ENCODE data around the gene KLK8. TPM values are rescaled to one million over a fixed set of nuclear protein-coding genes. Genes with fewer than 3 reads are reported as not detected.

The KLK8 gene
- total RNA-seq, 1 donor from 2014 or later, result not detected

DNA sequence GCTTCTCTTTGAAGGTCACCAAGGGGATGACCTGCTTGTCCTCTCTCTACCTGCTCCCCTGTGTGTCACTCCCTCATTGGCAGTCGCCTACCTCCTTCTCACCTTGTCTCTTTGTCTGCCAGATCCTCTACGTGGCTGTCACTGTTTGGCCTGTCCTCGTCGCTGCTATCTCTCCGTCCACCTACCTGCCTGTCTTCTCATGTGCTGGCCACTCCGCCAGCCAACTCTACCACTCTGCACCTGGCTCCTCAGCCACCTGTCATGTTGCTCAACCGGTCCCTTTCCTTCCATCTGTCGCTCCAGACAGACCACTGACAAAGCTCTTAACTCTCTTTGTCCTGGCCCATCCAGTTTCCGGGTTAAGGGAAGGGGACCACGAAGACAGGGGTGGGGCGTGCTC, 33.3 kb upstream of the KLK8 start, which contains the start of gene KLK12:
TSS of gene KLK12 (minus strand) at position 299 of the 400 bp plus-strand sequence. CDS start 381 bp downstream, outside the sequence.
- no peak within 1 kb of the TSS for H3K4me3 Mint-ChIP-seq (ENCODE audit: unreplicated experiment)
- Histone ChIP-seq H4K20me1 (ENCODE audit: insufficient read depth, low read length) (no peaks in the 10 kb centered on the region), H3K27me3 (ENCODE audit: insufficient read depth, low read length) (no peaks in the 10 kb centered on the region), H3K9ac (ENCODE audit: low read length) (no peak within 1 kb of the TSS), H3K27ac (ENCODE audit: low read depth, low read length) (no peak within 1 kb of the TSS), H2AFZ (ENCODE audit: low read depth, low read length) (no peak within 1 kb of the TSS), H3K79me2 (ENCODE audit: insufficient read depth, low read length) (no peaks in the 10 kb centered on the region), H3K4me2 (ENCODE audit: low read length) (no peak within 1 kb of the TSS), H3K4me1 (ENCODE audit: insufficient read depth, low read length) (no peaks in the 10 kb centered on the region), H3K9me3 (ENCODE audit: insufficient read depth, low read depth, low read length) (no peaks in the 10 kb centered on the region), H3K36me3 (ENCODE audit: insufficient read depth, low read length) (no peaks in the 10 kb centered on the region), H3K4me3 (ENCODE audit: insufficient read depth, low read depth, low read length) (no peak within 1 kb of the TSS)
- H3K4me1 Mint-ChIP-seq (ENCODE audit: low read depth, unreplicated experiment), result no peaks in the 10 kb centered on the region
- H3K9me3 Mint-ChIP-seq (ENCODE audit: unreplicated experiment), result peaks cover 7% of the 10 kb centered on the region
- H3K27ac Mint-ChIP-seq (ENCODE audit: unreplicated experiment), result no peak within 1 kb of the TSS
- TF ChIP-seq EZH2 (IDR thresholded peaks at IDR 0.05; ENCODE audit: insufficient read depth, low read length) (no peak), CTCF (IDR thresholded peaks at IDR 0.05; ENCODE audit: insufficient read depth, low read depth, low read length) (no peak)
- H3K27me3 Mint-ChIP-seq (ENCODE audit: low read depth, unreplicated experiment), result peaks cover 20% of the 10 kb centered on the region
- H3K36me3 Mint-ChIP-seq (ENCODE audit: low read depth, unreplicated experiment), result no peaks in the 10 kb centered on the region
- FAIRE-seq (no peak), DNase-seq (ENCODE audit: low read depth) (no peak)

DNA sequence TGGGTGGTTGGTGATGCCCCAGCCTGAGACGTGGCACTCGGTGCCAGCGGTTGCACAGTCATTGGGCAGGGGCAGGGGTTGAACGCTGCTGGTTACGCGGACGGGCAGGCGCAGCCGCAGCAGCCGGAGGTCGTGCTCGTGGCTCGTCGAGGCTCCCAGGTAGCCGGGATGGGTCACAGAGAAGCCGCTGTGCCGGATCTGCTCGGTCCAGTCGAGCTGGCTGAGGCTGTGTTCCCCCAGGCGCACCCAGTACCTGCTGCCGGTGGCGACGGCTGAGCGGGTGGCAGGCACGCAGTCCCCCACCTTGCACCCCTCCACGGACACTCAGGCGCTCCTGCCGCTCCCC, 30.4 kb upstream of the KLK8 start:
- Histone ChIP-seq H3K27ac (ENCODE audit: low read depth, low read length) (no peak overlapping the region), H3K27me3 (ENCODE audit: insufficient read depth, low read length) (no peaks in the 10 kb centered on the region), H3K79me2 (ENCODE audit: insufficient read depth, low read length) (no peaks in the 10 kb centered on the region), H3K36me3 (ENCODE audit: insufficient read depth, low read length) (no peaks in the 10 kb centered on the region), H3K9me3 (ENCODE audit: insufficient read depth, low read depth, low read length) (no peaks in the 10 kb centered on the region), H2AFZ (ENCODE audit: low read depth, low read length) (no peak overlapping the region), H4K20me1 (ENCODE audit: insufficient read depth, low read length) (no peaks in the 10 kb centered on the region), H3K4me3 (ENCODE audit: insufficient read depth, low read depth, low read length) (no peak overlapping the region), H3K4me2 (ENCODE audit: low read length) (no peak overlapping the region), H3K4me1 (ENCODE audit: insufficient read depth, low read length) (no peaks in the 10 kb centered on the region), H3K9ac (ENCODE audit: low read length) (no peak overlapping the region)
- peaks cover 7% of the 10 kb centered on the region for H3K9me3 Mint-ChIP-seq (ENCODE audit: unreplicated experiment)
- DNase-seq (ENCODE audit: low read depth) (no peak), FAIRE-seq (no peak)
- peaks cover 39% of the 10 kb centered on the region for H3K27me3 Mint-ChIP-seq (ENCODE audit: low read depth, unreplicated experiment)
- H3K4me3 Mint-ChIP-seq (ENCODE audit: unreplicated experiment), result no peak overlapping the region
- H3K27ac Mint-ChIP-seq (ENCODE audit: unreplicated experiment), result no peak overlapping the region
- H3K36me3 Mint-ChIP-seq (ENCODE audit: low read depth, unreplicated experiment), result no peaks in the 10 kb centered on the region
- TF ChIP-seq EZH2 (IDR thresholded peaks at IDR 0.05; ENCODE audit: insufficient read depth, low read length) (no peak), CTCF (IDR thresholded peaks at IDR 0.05; ENCODE audit: insufficient read depth, low read depth, low read length) (no peak)
- no peaks in the 10 kb centered on the region for H3K4me1 Mint-ChIP-seq (ENCODE audit: low read depth, unreplicated experiment)

DNA sequence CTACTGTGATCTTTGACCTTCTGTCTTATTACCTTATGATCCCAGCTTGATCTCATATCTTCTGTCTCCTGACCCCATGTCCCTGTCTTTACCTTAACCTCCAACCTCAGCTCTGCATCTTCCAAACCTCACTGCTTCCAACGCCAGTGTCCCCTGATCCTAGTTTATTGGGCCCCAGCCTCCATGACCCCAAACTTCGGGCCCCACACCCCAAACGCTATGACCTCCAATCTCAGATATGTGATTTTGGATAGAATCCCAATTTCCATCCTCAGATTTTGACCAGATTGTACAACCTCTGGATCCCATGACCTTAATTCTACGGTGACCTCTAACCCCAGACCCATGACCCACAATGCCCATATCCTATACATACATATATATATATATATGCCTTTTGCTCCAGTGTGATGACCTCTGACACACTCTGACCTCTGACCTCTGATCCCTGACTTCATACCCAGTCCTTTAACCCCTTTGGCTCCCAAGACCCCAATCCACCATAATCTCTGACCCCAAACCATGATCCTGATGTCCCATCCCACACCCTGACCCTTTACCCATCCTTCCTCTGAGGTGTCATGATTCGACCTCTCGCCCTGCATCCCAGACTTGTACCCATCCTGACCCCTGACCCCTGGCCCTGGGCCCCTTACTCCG, 29.9 kb upstream of the KLK8 start:
- H3K4me1 Mint-ChIP-seq (ENCODE audit: low read depth, unreplicated experiment), result no peaks in the 10 kb centered on the region
- no peak overlapping the region for H3K4me3 Mint-ChIP-seq (ENCODE audit: unreplicated experiment)
- TF ChIP-seq CTCF (IDR thresholded peaks at IDR 0.05; ENCODE audit: insufficient read depth, low read depth, low read length), result no peak
- Histone ChIP-seq H3K9me3 (ENCODE audit: insufficient read depth, low read depth, low read length) (no peaks in the 10 kb centered on the region), H3K79me2 (ENCODE audit: insufficient read depth, low read length) (no peaks in the 10 kb centered on the region), H3K9ac (ENCODE audit: low read length) (no peak overlapping the region), H3K27me3 (ENCODE audit: insufficient read depth, low read length) (no peaks in the 10 kb centered on the region), H3K4me3 (ENCODE audit: insufficient read depth, low read depth, low read length) (no peak overlapping the region), H2AFZ (ENCODE audit: low read depth, low read length) (no peak overlapping the region), H3K4me1 (ENCODE audit: insufficient read depth, low read length) (no peaks in the 10 kb centered on the region), H3K27ac (ENCODE audit: low read depth, low read length) (no peak overlapping the region), H4K20me1 (ENCODE audit: insufficient read depth, low read length) (no peaks in the 10 kb centered on the region), H3K36me3 (ENCODE audit: insufficient read depth, low read length) (no peaks in the 10 kb centered on the region), H3K4me2 (ENCODE audit: low read length) (no peak overlapping the region)
- no peaks in the 10 kb centered on the region for H3K36me3 Mint-ChIP-seq (ENCODE audit: low read depth, unreplicated experiment)
- H3K9me3 Mint-ChIP-seq (ENCODE audit: unreplicated experiment), result peaks cover 7% of the 10 kb centered on the region
- FAIRE-seq, result no peak
- H3K27me3 Mint-ChIP-seq (ENCODE audit: low read depth, unreplicated experiment), result peaks cover 40% of the 10 kb centered on the region
- H3K27ac Mint-ChIP-seq (ENCODE audit: unreplicated experiment), result no peak overlapping the region
- DNase-seq (ENCODE audit: low read depth), result no peak

Data from astrocyte (in vitro differentiated cells and primary cell).